Cortex of kidney (tissue), 1 donor: Measurements from ENCODE around the gene MAP3K10.
"Not testable (repeated sequence)": the region's sequence is repeated elsewhere in the genome, so short reads cannot be mapped to it uniquely, and the experiment has no call there.

Source experiments
- DNase-seq: peaks from one replicate; lab custom pipeline; 2025; lab: John Stamatoyannopoulos, UW

The MAP3K10 gene

GRCh38 chr19:40190891-40191835, at the start of gene MAP3K10:
TSS of gene MAP3K10 (plus strand) at chr19:40191426. CDS start at chr19:40192032, 606 bp downstream.
- DNase-seq = peak; percentile 11

GRCh38 chr19:40141551-40141950, 49.7 kb upstream of the MAP3K10 start:
- DNase-seq = no peak

- no peak for DNase-seq
Observed at GRCh38 chr19:40143612-40144011, 47.6 kb upstream of the MAP3K10 start.

- no peak for DNase-seq
Observed at GRCh38 chr19:40144151-40144550, 47.1 kb upstream of the MAP3K10 start.

GRCh38 chr19:40144947-40145748, 46.1 kb upstream of the MAP3K10 start:
- no peak for DNase-seq

GRCh38 chr19:40145749-40146029, 45.5 kb upstream of the MAP3K10 start:
- not testable (repeated sequence) for DNase-seq

GRCh38 chr19:40147338-40147692, 43.9 kb upstream of the MAP3K10 start:
- no peak for DNase-seq

GRCh38 chr19:40147693-40148347, 43.4 kb upstream of the MAP3K10 start:
- DNase-seq = no peak

- DNase-seq = no peak
Observed at GRCh38 chr19:40149501-40149900, 41.7 kb upstream of the MAP3K10 start.

GRCh38 chr19:40150170-40150569, 41.1 kb upstream of the MAP3K10 start:
- DNase-seq = no peak

GRCh38 chr19:40154121-40154680, 37.0 kb upstream of the MAP3K10 start:
- no peak for DNase-seq

GRCh38 chr19:40155749-40156265, 35.4 kb upstream of the MAP3K10 start:
- DNase-seq = no peak

- no peak for DNase-seq
Observed at GRCh38 chr19:40157059-40157458, 34.2 kb upstream of the MAP3K10 start.

- DNase-seq = no peak
Observed at GRCh38 chr19:40159744-40160143, 31.5 kb upstream of the MAP3K10 start.

GRCh38 chr19:40162104-40162503, 29.1 kb upstream of the MAP3K10 start:
- DNase-seq = no peak

GRCh38 chr19:40163541-40164129, 27.6 kb upstream of the MAP3K10 start:
- DNase-seq = no peak

- DNase-seq = no peak
Observed at GRCh38 chr19:40165362-40165937, 25.8 kb upstream of the MAP3K10 start.

GRCh38 chr19:40169482-40170302, 21.5 kb upstream of the MAP3K10 start:
- DNase-seq = not testable (repeated sequence)

GRCh38 chr19:40170303-40170989, 20.8 kb upstream of the MAP3K10 start:
- not testable (repeated sequence) for DNase-seq

- DNase-seq = not testable (repeated sequence)
Observed at GRCh38 chr19:40171293-40171692, 19.9 kb upstream of the MAP3K10 start.
